K562 (cell line): ENCODE results near the gene FBXW10.
"Not testable (repeated sequence)": the region's sequence is repeated elsewhere in the genome, so short reads cannot be mapped to it uniquely, and the experiment has no call there.

Source experiments
- POLR2B ChIP-seq: fragments of 450-650 bp; IDR thresholded peaks from 2 replicates; pipeline ENCODE4 v1.6.1; 2018; ENCODE audit warnings: low read depth; ENCODE audit not compliant: partially characterized antibody
- TF ChIP-seq, protein P1 (sequence below): fragments of 250-450 bp; sonication (Bioruptor Pico); IDR thresholded peaks from 2 replicates; pipeline ENCODE4 v1.4.0; 2020; ENCODE audit warnings: borderline replicate concordance

DNA sequence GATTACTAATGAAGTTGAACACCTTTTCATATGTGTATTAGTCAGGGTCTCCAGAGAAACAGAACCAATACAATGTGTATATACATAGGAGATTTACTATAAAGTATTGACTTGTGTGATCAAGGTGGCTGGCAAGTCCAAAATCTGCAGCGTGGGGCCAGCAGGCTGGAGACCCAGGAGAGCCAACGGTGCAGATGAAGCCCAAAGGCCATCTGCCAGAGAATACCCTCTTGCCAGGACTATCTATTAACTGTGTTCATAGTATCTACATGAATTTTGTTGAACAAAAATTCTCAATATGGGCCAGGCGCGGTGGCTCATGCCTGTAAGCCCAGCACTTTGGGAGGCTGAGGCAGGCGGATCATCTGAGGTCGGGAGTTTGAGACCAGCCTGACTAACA is 16.4 kb downstream of the FBXW10 start:
- TF ChIP-seq, protein P1, sequence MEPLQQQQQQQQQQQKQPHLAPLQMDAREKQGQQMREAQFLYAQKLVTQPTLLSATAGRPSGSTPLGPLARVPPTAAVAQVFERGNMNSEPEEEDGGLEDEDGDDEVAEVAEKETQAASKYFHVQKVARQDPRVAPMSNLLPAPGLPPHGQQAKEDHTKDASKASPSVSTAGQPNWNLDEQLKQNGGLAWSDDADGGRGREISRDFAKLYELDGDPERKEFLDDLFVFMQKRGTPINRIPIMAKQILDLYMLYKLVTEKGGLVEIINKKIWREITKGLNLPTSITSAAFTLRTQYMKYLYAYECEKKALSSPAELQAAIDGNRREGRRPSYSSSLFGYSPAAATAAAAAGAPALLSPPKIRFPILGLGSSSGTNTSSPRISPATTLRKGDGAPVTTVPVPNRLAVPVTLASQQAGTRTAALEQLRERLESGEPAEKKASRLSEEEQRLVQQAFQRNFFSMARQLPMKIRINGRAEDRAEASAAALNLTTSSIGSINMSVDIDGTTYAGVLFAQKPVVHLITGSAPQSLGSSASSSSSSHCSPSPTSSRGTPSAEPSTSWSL (CRISPR knock-in tag): not testable (repeated sequence)
- TF ChIP-seq POLR2B: not testable (repeated sequence)
